AG04450 (cell line): Measurements from ENCODE around the gene SCEL. TPM values are rescaled to one million over a fixed set of nuclear protein-coding genes. Genes with fewer than 3 reads are reported as not detected.
"Not testable (repeated sequence)": the region's sequence is repeated elsewhere in the genome, so short reads cannot be mapped to it uniquely, and the experiment has no call there.

Source experiments
- CTCF ChIA-PET: fragments of 300-600, 350-600 bp; formaldehyde crosslinking; extraction: SDS; loops from one replicate; lab custom pipeline; 2022; ENCODE audit warnings: antibody characterized with exemption, inconsistent platforms; lab: Charles Lee
- POLR2A ChIA-PET: fragments of 350-600 bp; formaldehyde crosslinking; extraction: SDS; loops from one replicate; lab custom pipeline; 2021; ENCODE audit warnings: antibody characterized with exemption, inconsistent platforms; lab: Yijun Ruan, JAX
- DNase-seq: peaks from one replicate; pipeline ENCODE4 v3.0.0-alpha.2; 2011; ENCODE audit warnings: low read depth, low spot score
- H3K27ac ChIP-seq: one replicate; pipeline ENCODE4 v1.5.1; 2012; ENCODE audit warnings: low read depth, low read length, control low read depth
- H3K27me3 ChIP-seq: one replicate; pipeline ENCODE4 v1.6.0; 2012; ENCODE audit warnings: low read length; ENCODE audit not compliant: control insufficient read depth, insufficient read depth
- H3K4me3 ChIP-seq: 2 replicates; pipeline ENCODE4 v1.5.1; 2011; ENCODE audit warnings: mild to moderate bottlenecking, low read depth, low read length, control low read depth
- H3K9me3 ChIP-seq: 2 replicates; pipeline ENCODE4 v1.5.1; 2012; ENCODE audit warnings: low read length; ENCODE audit not compliant: control insufficient read depth, insufficient read depth
- CTCF ChIP-seq: IDR thresholded peaks from 2 replicates; pipeline ENCODE4 v1.5.1; 2011; ENCODE audit warnings: low read depth, low read length, control low read depth, inconsistent platforms
- polyA plus RNA-seq: library from polyadenylated mRNA; depleted of rRNA; stranded (reverse); fragments of >200 nt; gene quantifications from 2 replicates; pipeline ENCODE4 v1.2.3, GENCODE V29; 2011

SCEL gene
- polyA plus RNA-seq, 1 experiment = not detected

GRCh38 chr13:77653301-77653700 is 117.8 kb downstream of the SCEL start:
- ChIA-PET CTCF (no interaction called here), POLR2A (no interaction called here)
- no peaks in the 10 kb centered on the region for H3K27me3 ChIP-seq

GRCh38 chr13:77660016-77660415 is 124.5 kb downstream of the SCEL start:
- CTCF ChIA-PET, H3K27me3 ChIP-seq, H3K4me3 ChIP-seq, POLR2A ChIA-PET, H3K27ac ChIP-seq, DNase-seq: not testable (repeated sequence)
- peaks cover 17% of the 10 kb centered on the region for H3K9me3 ChIP-seq

More at GRCh38 chr13:77653301-77653700, 117.8 kb downstream of the SCEL start:
- no peaks in the 10 kb centered on the region for H3K9me3 ChIP-seq
- TF ChIP-seq CTCF = no peak
- DNase-seq = no peak
- no peak overlapping the region for H3K27ac ChIP-seq
- no peak overlapping the region for H3K4me3 ChIP-seq

DNA sequence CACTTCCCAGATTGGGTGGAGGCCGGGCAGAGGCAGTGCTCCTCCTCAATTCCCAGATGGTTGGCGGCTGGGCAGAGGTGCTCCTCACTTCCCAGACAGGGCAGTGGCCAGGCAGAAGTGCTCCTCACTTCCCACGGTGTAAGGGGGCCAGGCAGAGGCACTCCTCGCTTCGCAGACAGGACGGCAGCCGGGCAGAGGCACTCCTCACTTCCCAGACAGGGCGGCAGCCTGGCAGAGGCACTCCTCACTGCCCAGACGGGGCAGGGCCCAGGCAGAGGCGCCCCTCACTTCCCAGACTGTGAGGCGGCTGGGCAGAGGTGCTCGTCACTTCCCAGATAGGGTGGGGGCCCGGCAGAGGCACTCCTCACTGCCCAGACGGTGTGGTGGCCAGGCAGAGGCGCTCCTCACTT is 125.3 kb downstream of the SCEL start:
- POLR2A ChIA-PET = no interaction called here
- TF ChIP-seq CTCF = no peak
- no peak overlapping the region for H3K4me3 ChIP-seq

GRCh38 chr13:77662301-77662700 is 126.8 kb downstream of the SCEL start:
- DNase-seq, H3K27me3 ChIP-seq, H3K27ac ChIP-seq, POLR2A ChIA-PET, H3K4me3 ChIP-seq, CTCF ChIA-PET: not testable (repeated sequence)
- peaks cover 17% of the 10 kb centered on the region for H3K9me3 ChIP-seq

More for the DNA sequence above, 125.3 kb downstream of the SCEL start:
- no peaks in the 10 kb centered on the region for H3K27me3 ChIP-seq
- no peak overlapping the region for H3K27ac ChIP-seq
- no peak for DNase-seq
- CTCF ChIA-PET = no interaction called here
- peaks cover 17% of the 10 kb centered on the region for H3K9me3 ChIP-seq

GRCh38 chr13:77662831-77663230 is 127.3 kb downstream of the SCEL start:
- H3K27me3 ChIP-seq, H3K4me3 ChIP-seq, CTCF ChIA-PET, POLR2A ChIA-PET, H3K27ac ChIP-seq, DNase-seq: not testable (repeated sequence)
- H3K9me3 ChIP-seq = peaks cover 17% of the 10 kb centered on the region

GRCh38 chr13:77674852-77675251 is 139.3 kb downstream of the SCEL start:
- no peak for TF ChIP-seq CTCF
- ChIA-PET POLR2A (no interaction called here), CTCF (no interaction called here)
- DNase-seq = no peak
- H3K27me3 ChIP-seq = no peaks in the 10 kb centered on the region
- H3K4me3 ChIP-seq = no peak overlapping the region
- H3K27ac ChIP-seq = no peak overlapping the region
- H3K9me3 ChIP-seq = no peaks in the 10 kb centered on the region
